Measurements from ENCODE around the gene HDAC10. TPM values are rescaled to one million over a fixed set of nuclear protein-coding genes. Genes with fewer than 3 reads are reported as not detected.

HDAC10 gene
- total RNA-seq, 1 experiment from 2014 or later: 45.0 TPM

GRCh38 chr22:50255607-50256006 lies 4.5 kb upstream of the HDAC10 start:
- Histone ChIP-seq H3K9me3 (ENCODE audit: control insufficient read depth, low read depth, low read length) (no peaks in the 10 kb centered on the region), H4K8ac (replicated peaks; ENCODE audit: insufficient read length, low read depth, low read length) (no peak overlapping the region), H3K9ac (ENCODE audit: extremely low read depth, insufficient read length, low read length) (no peak overlapping the region), H3K14ac (ENCODE audit: insufficient read depth, low read length) (no peak overlapping the region; the same call in 1 of the 2 replicates), H3K18ac (ENCODE audit: insufficient read length, low read depth, low read length) (no peak overlapping the region), H3K23me2 (ENCODE audit: insufficient read length, low read depth, low read length, poor library complexity, severe bottlenecking) (peaks cover 14% of the 10 kb centered on the region), H3K79me2 (ENCODE audit: insufficient read depth, low read length) (no peaks in the 10 kb centered on the region), H3K23ac (ENCODE audit: insufficient read length, low read depth, low read length) (no peak overlapping the region), H2AK5ac (ENCODE audit: insufficient read length, low read length) (no peak overlapping the region), H3K4me1 (ENCODE audit: insufficient read depth, low read length) (no peaks in the 10 kb centered on the region), H2BK20ac (ENCODE audit: low read depth, low read length, poor library complexity, severe bottlenecking) (no peak overlapping the region), H2BK12ac (ENCODE audit: insufficient read length, low read depth, low read length) (no peak overlapping the region), H4K91ac (ENCODE audit: insufficient read length, low read depth, low read length) (no peak overlapping the region), H4K20me1 (ENCODE audit: control insufficient read depth, insufficient read depth, insufficient read length) (no peaks in the 10 kb centered on the region), H3K27ac (ENCODE audit: insufficient read length, low read depth, low read length) (no peak overlapping the region), H3K79me1 (ENCODE audit: insufficient read depth, low read depth, low read length, poor library complexity, severe bottlenecking) (no peaks in the 10 kb centered on the region), H4K5ac (ENCODE audit: insufficient read length, low read depth, low read length) (no peak overlapping the region), H3K4ac (ENCODE audit: low read depth, low read length) (no peak overlapping the region), H3K4me2 (ENCODE audit: insufficient read depth, insufficient read length, low read length) (no peak overlapping the region), H3T11ph (ENCODE audit: low read length) (no peak overlapping the region), H3K27me3 (ENCODE audit: insufficient read depth, low read length) (no peaks in the 10 kb centered on the region), H2BK15ac (ENCODE audit: low read depth, low read length) (no peak overlapping the region), H2AFZ (ENCODE audit: low read length) (no peak overlapping the region), H2BK120ac (ENCODE audit: low read depth, low read length, poor library complexity, severe bottlenecking) (no peak overlapping the region), H3K56ac (ENCODE audit: insufficient read length, low read depth, low read length) (no peak overlapping the region), H2BK5ac (ENCODE audit: insufficient read length, low read length) (no peak overlapping the region)
- TF ChIP-seq CTCF (conservative IDR thresholded peaks at IDR 0.05): no peak
- H3K4me3 Mint-ChIP-seq: no peak overlapping the region
- no peak for DNase-seq
- peaks cover 0 to 5% of the 10 kb centered on the region in 2 experiments; a peak in 1 of 4 replicates for H3K4me1 Mint-ChIP-seq
- H3K27ac Mint-ChIP-seq: no peak overlapping the region
- peaks cover 13% of the 10 kb centered on the region for H3K27me3 Mint-ChIP-seq (ENCODE audit: low read depth)
- H3K36me3 Mint-ChIP-seq (ENCODE audit: insufficient read depth in 1 of 3, low read depth in 3 of 3): peaks cover 0 to 3% (median 0%) of the 10 kb centered on the region in 3 experiments; a peak in 2 of 7 replicates
- no CpG with 5 or more reads among the region's 17 CpGs for WGBS (ENCODE audit: extremely low coverage, insufficient read length, low lambda C conversion rate)
- no peaks in the 10 kb centered on the region; a peak in 1 of 5 replicates for H3K9me3 Mint-ChIP-seq

Data from H9 (cell line).